ENCODE measurements around the gene ADD3. TPM values are rescaled to one million over a fixed set of nuclear protein-coding genes. Genes with fewer than 3 reads are reported as not detected.

Gene ADD3
- total and polyA plus RNA-seq, 2 of the 13 experiments (the other 11 are each of a cell fraction or from before 2014, with no cell fraction given), result 44.7 to 57.5 TPM

DNA sequence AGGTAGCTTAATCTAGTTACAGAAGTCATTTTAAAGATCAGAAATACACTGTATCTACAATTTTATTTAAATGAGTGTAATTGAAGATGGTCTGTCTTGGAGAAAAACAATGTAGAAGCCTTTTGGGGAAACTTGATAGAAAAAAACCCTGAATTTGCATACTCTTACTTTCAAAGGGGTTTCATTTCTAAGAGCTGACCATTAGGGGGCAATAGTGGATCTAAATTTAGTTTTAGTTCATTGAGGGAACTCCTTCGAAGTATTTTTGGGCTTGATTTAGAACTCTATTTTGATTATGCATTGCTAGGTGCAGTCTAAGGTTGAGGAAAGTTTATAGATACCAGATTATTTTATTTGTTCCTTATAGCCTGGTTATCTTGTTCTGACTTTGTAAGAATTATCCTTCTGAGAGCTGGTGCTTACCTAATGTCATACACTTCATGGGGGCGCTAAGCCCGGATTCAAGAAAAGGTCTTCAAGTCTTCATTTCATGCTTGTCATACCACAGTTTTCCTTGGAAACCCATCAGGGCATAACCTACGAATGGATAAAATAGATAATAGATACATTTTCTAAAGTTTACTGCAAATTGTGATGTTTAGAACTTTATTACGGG is 130.5 kb downstream of the ADD3 start:
- no peaks in the 10 kb centered on the region for H3K9me3 ChIP-seq (ENCODE audit: low read length)
- intact Hi-C loops (cut with micrococcal nuclease; ENCODE audit: unreplicated experiment) (loop anchor here (5.0 to 10.0 kb wide), 2 partner anchors 69 to 456 kb away; partner anchors contain the start of gene MXI1), in situ Hi-C loops (cut with HindIII; ENCODE audit: extremely low pct_ligation_motif_present, low pct_unique_long_range_greater_than_20kb) (loop anchor here (5.0 to 10.0 kb wide), 3 partner anchors 84 to 254 kb away; no protein-coding TSS in a partner anchor)
- H2AFZ ChIP-seq (ENCODE audit: low read length), result no peak overlapping the region
- TF ChIP-seq STAG1 (CRISPR knock-in tag; IDR thresholded peaks at IDR 0.05), result peak; percentile 65
- peak; percentile 28; the same call in 1 of the 2 replicates for TF ChIP-seq RAD21 (CRISPR knock-in tag; IDR thresholded peaks at IDR 0.05)
- no peak for TF ChIP-seq RFX5 (IDR thresholded peaks at IDR 0.05; ENCODE audit: low read depth, low read length)
- TF ChIP-seq, protein P1, sequence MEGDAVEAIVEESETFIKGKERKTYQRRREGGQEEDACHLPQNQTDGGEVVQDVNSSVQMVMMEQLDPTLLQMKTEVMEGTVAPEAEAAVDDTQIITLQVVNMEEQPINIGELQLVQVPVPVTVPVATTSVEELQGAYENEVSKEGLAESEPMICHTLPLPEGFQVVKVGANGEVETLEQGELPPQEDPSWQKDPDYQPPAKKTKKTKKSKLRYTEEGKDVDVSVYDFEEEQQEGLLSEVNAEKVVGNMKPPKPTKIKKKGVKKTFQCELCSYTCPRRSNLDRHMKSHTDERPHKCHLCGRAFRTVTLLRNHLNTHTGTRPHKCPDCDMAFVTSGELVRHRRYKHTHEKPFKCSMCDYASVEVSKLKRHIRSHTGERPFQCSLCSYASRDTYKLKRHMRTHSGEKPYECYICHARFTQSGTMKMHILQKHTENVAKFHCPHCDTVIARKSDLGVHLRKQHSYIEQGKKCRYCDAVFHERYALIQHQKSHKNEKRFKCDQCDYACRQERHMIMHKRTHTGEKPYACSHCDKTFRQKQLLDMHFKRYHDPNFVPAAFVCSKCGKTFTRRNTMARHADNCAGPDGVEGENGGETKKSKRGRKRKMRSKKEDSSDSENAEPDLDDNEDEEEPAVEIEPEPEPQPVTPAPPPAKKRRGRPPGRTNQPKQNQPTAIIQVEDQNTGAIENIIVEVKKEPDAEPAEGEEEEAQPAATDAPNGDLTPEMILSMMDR (CRISPR knock-in tag; IDR thresholded peaks at IDR 0.05), result peak; percentile 60
- TF ChIP-seq ZNF660 (CRISPR knock-in tag; IDR thresholded peaks at IDR 0.05; ENCODE audit: borderline replicate concordance, low read depth), result no peak
- no peak for TF ChIP-seq JUND (CRISPR knock-in tag; IDR thresholded peaks at IDR 0.05)
- peak; percentile 50 for TF ChIP-seq SMC3 (IDR thresholded peaks at IDR 0.05; ENCODE audit: low read length)
- TF ChIP-seq THAP11 (CRISPR knock-in tag; IDR thresholded peaks at IDR 0.05), result 0 out of 2 replicates have a peak, but pooled peaks have one; percentile 18
- TF ChIP-seq RFXANK (CRISPR knock-in tag; IDR thresholded peaks at IDR 0.05), result no peak
- no peak for TF ChIP-seq ZSCAN30 (CRISPR knock-in tag; IDR thresholded peaks at IDR 0.05)
- no peak for TF ChIP-seq ZNF484 (CRISPR knock-in tag; IDR thresholded peaks at IDR 0.05; ENCODE audit: borderline replicate concordance, low read depth)
- no peak for TF ChIP-seq EP300 (IDR thresholded peaks at IDR 0.05; ENCODE audit: low read depth in 2 of 2, low read length in 2 of 2)
- no peak for TF ChIP-seq EP300 (CRISPR knock-in tag; IDR thresholded peaks at IDR 0.05; ENCODE audit: borderline replicate concordance)
- TF ChIP-seq NR0B2 (CRISPR knock-in tag; IDR thresholded peaks at IDR 0.05), result no peak
- TF ChIP-seq, protein P2, sequence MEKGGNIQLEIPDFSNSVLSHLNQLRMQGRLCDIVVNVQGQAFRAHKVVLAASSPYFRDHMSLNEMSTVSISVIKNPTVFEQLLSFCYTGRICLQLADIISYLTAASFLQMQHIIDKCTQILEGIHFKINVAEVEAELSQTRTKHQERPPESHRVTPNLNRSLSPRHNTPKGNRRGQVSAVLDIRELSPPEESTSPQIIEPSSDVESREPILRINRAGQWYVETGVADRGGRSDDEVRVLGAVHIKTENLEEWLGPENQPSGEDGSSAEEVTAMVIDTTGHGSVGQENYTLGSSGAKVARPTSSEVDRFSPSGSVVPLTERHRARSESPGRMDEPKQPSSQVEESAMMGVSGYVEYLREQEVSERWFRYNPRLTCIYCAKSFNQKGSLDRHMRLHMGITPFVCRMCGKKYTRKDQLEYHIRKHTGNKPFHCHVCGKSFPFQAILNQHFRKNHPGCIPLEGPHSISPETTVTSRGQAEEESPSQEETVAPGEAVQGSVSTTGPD (CRISPR knock-in tag; IDR thresholded peaks at IDR 0.05), result no peak
- ChIA-PET POLR2A (no interaction called here), CTCF (ENCODE audit: low intra/inter-chr PET ratio, low total read pairs) (interaction anchor here (0.7 to 3.5 kb wide), 4 partner anchors 83 to 140 kb away, joined by 4 to 73 read pairs (median 6); no protein-coding TSS in a partner anchor)
- H3K36me3 ChIP-seq (replicated peaks in 1 of 2; ENCODE audit: control insufficient read depth in 1 of 2, insufficient read depth in 2 of 2, low read length in 2 of 2), result no peaks in the 10 kb centered on the region
- H3K27me3 ChIP-seq (ENCODE audit: control insufficient read depth in 1 of 2, insufficient read depth in 2 of 2, low read length in 2 of 2), result no peaks in the 10 kb centered on the region
- no peaks in the 10 kb centered on the region for H3K79me2 ChIP-seq (ENCODE audit: insufficient read depth, low read length)
- no TSS peak for BruUV-seq (replicated peaks)
- H3K4me3 ChIP-seq (replicated peaks in 1 of 3; ENCODE audit: insufficient read depth in 1 of 3, low read depth in 2 of 3, low read length in 3 of 3), result no peak overlapping the region
- H4K20me1 ChIP-seq (ENCODE audit: insufficient read depth, low read length), result no peaks in the 10 kb centered on the region
- ATAC-seq (peak; percentile 23; the same call in 1 of the 3 replicates), FAIRE-seq (no peak), DNase-seq (ENCODE audit: low spot score) (peak; percentile 65)
- no peak overlapping the region for H3K4me2 ChIP-seq (ENCODE audit: low read depth, low read length)
- peaks cover 21% of the 10 kb centered on the region for H3K4me1 ChIP-seq (ENCODE audit: insufficient read depth, low read length)
- no peak overlapping the region for H3K27ac ChIP-seq (ENCODE audit: extremely low read length, insufficient read depth, low read length)
- 76% methylated on average over 5 of the region's 5 CpGs for WGBS (ENCODE audit: low lambda C conversion rate)
- H3K9ac ChIP-seq (ENCODE audit: insufficient read depth, low read depth, low read length), result no peak overlapping the region

All from HepG2 (cell line).